OCI-LY3 (cell line): Measurements from ENCODE around the gene FLVCR2.

Source experiments
- CTCF ChIP-seq: fragments of 200-600, 300-600 bp; sonication (generic); IDR thresholded peaks from 2 replicates; pipeline ENCODE4 v1.5.1; 2014; ENCODE audit warnings: antibody characterized with exemption, low read length, low read depth
- EZH2phosphoT487 ChIP-seq: fragments of 200-600 bp; shearing (Covaris generic); IDR thresholded peaks from 2 replicates; pipeline ENCODE4 v1.6.1; 2018; ENCODE audit warnings: antibody characterized with exemption, mixed run types, low read depth

- TF ChIP-seq CTCF (no peak), EZH2phosphoT487 (no peak)
These were observed 66.6 kb downstream of the FLVCR2 start for GRCh38 chr14:75645056-75645455.
